CD14-positive monocyte (primary cell): Measurements from ENCODE around the gene JAK1. TPM values are rescaled to one million over a fixed set of nuclear protein-coding genes. Genes with fewer than 3 reads are reported as not detected.
A peak's percentile ranks its signal among the peaks of the same experiment; 100 is the strongest.

ENCODE experiments used
- DNase-seq, 3 donors: peaks; one replicate each; pipeline ENCODE4 v3.0.0-alpha.2; 2011 to 2022
- H2AFZ ChIP-seq: 2 replicates; pipeline ENCODE4 v1.6.0; 2012; ENCODE audit warnings: mild to moderate bottlenecking, low read depth, low read length, inconsistent platforms; ENCODE audit not compliant: insufficient read depth, poor library complexity, severe bottlenecking
- H3K27ac ChIP-seq, 2 donors: 1 replicate in 1 of 2; 2 replicates in 1 of 2; pipeline ENCODE4 v1.5.1; 2012 to 2013; ENCODE audit warnings: low read length in 2 of 2, control low read depth in 1 of 2, inconsistent platforms in 1 of 2, low read depth in 1 of 2, mild to moderate bottlenecking in 1 of 2
- H3K27me3 ChIP-seq, 2 donors: one replicate each; pipeline versions ENCODE4 v1.6.0 to v1.6.1; 2011 to 2013; ENCODE audit warnings: low read length in 2 of 2; ENCODE audit not compliant: control insufficient read depth in 2 of 2, insufficient read depth in 2 of 2
- H3K36me3 ChIP-seq, 2 donors: replicated peaks in 1 of 2; 1 replicate in 1 of 2; 2 replicates in 1 of 2; pipeline versions ENCODE4 v1.5.1 to v1.6.1; 2012 to 2013; ENCODE audit warnings: low read length in 2 of 2, control low read depth in 1 of 2, inconsistent platforms in 1 of 2, mild to moderate bottlenecking in 1 of 2; ENCODE audit not compliant: insufficient read depth in 2 of 2, control insufficient read depth in 1 of 2
- H3K4me1 ChIP-seq, 2 donors: 1 replicate in 1 of 2; 2 replicates in 1 of 2; pipeline versions ENCODE4 v1.5.1 to v1.6.1; 2012 to 2013; ENCODE audit warnings: low read length in 2 of 2, control low read depth in 1 of 2, inconsistent platforms in 1 of 2, mild to moderate bottlenecking in 1 of 2, moderate library complexity in 1 of 2; ENCODE audit not compliant: insufficient read depth in 2 of 2, control insufficient read depth in 1 of 2
- H3K4me2 ChIP-seq: replicated peaks from 2 replicates; pipeline ENCODE3; 2012; ENCODE audit warnings: low read length, moderate library complexity, mild to moderate bottlenecking; ENCODE audit not compliant: poor library complexity, severe bottlenecking; ENCODE audit errors: extremely low read depth
- H3K4me3 ChIP-seq, 3 experiments: fragments of 200-600 bp in 1 of 3; sonication (generic) in 1 of 3; replicated peaks in 1 of 3; 1 replicate in 2 of 3; 2 replicates in 1 of 3; pipeline ENCODE4 v1.5.1; 2011 to 2013; ENCODE audit warnings: low read length in 3 of 3, mild to moderate bottlenecking in 3 of 3, control low read depth in 2 of 3, low read depth in 2 of 3, inconsistent platforms in 1 of 3, moderate library complexity in 1 of 3
- H3K79me2 ChIP-seq: 2 replicates; pipeline ENCODE4 v1.6.0; 2012; ENCODE audit warnings: mild to moderate bottlenecking, control low read depth, inconsistent platforms, low read length, moderate library complexity; ENCODE audit not compliant: insufficient read depth
- H3K9ac ChIP-seq: 2 replicates; pipeline ENCODE4 v1.6.0; 2017; ENCODE audit warnings: low read length, mild to moderate bottlenecking; ENCODE audit not compliant: insufficient read depth, poor library complexity, severe bottlenecking
- H3K9me3 ChIP-seq, 2 donors: replicated peaks in 1 of 2; 1 replicate in 1 of 2; 2 replicates in 1 of 2; pipeline versions ENCODE4 v1.5.1 to v1.6.1; 2012 to 2013; ENCODE audit warnings: low read length in 2 of 2, control low read depth in 1 of 2; ENCODE audit not compliant: control insufficient read depth in 1 of 2, insufficient read depth in 1 of 2
- H4K20me1 ChIP-seq: 2 replicates; pipeline ENCODE4 v1.6.0; 2012; ENCODE audit warnings: mild to moderate bottlenecking, low read length, control low read depth, moderate library complexity; ENCODE audit not compliant: insufficient read depth
- H3K27ac Mint-ChIP-seq, 7 donors: one replicate each; pipeline ENCODE4 v1.8.0; 2020; ENCODE audit warnings: mild to moderate bottlenecking in 7 of 7, mixed read lengths in 7 of 7, moderate library complexity in 6 of 7, inconsistent platforms in 2 of 7
- H3K27me3 Mint-ChIP-seq, 3 donors: one replicate each; pipeline ENCODE4 v1.8.0; 2021 to 2022; ENCODE audit warnings: low read depth in 3 of 3, mild to moderate bottlenecking in 3 of 3, mixed read lengths in 3 of 3, moderate library complexity in 3 of 3, inconsistent platforms in 1 of 3
- H3K36me3 Mint-ChIP-seq, 2 donors: one replicate each; pipeline ENCODE4 v1.8.0; 2020; ENCODE audit warnings: mixed read lengths in 2 of 2, inconsistent platforms in 1 of 2, mild to moderate bottlenecking in 1 of 2
- H3K4me1 Mint-ChIP-seq: one replicate; pipeline ENCODE4 v1.8.0; 2020; ENCODE audit warnings: mild to moderate bottlenecking, mixed read lengths
- H3K4me3 Mint-ChIP-seq, 2 donors: one replicate each; pipeline ENCODE4 v1.8.0; 2020; ENCODE audit warnings: mild to moderate bottlenecking in 2 of 2, mixed read lengths in 2 of 2, moderate library complexity in 1 of 2
- H3K9me3 Mint-ChIP-seq, 7 donors: one replicate each; pipeline ENCODE4 v1.8.0; 2020 to 2022; ENCODE audit warnings: mixed read lengths in 7 of 7, mild to moderate bottlenecking in 6 of 7, moderate library complexity in 6 of 7, inconsistent platforms in 2 of 7
- CTCF ChIP-seq: fragments of 200-600 bp; IDR thresholded peaks from one replicate; pipeline ENCODE4 v1.8.0; 2022; ENCODE audit warnings: antibody characterized with exemption, mild to moderate bottlenecking
- WGBS: methylation state at CpG from one replicate; pipeline ENCODE4 v1.1.5; 2013; ENCODE audit warnings: missing lambda C conversion rate; ENCODE audit not compliant: insufficient coverage; 5-methylcytosine and 5-hydroxymethylcytosine counted together
- intact Hi-C, 2 donors: fragments of 100-400 bp; cut with micrococcal nuclease; formaldehyde crosslinking; loops; one replicate each; pipeline versions ENCODE4 v1.15.0 to v1.15.1; 2023
- polyA plus RNA-seq, 3 donors: library from polyadenylated mRNA; depleted of rRNA in 1 of 3; unstranded in 2 of 3; stranded (reverse) in 1 of 3; fragments of 300-500 nt in 2 of 3; fragments of >200 nt in 1 of 3; fragmentation: Illumina TruSeq in 2 of 3; gene quantifications; 1 replicate in 2 of 3; 2 replicates in 1 of 3; pipeline ENCODE4 v1.2.3, GENCODE V29; 2012 to 2021

JAK1 gene
- polyA plus RNA-seq, 3 donors = 43.1 to 76.2 (median 72.6) TPM

GRCh38 chr1:64848136-64848535 is 118.2 kb downstream of the JAK1 start:
- 100% methylated on average over 3 of the region's 3 CpGs for WGBS
- H3K27ac Mint-ChIP-seq = no peak overlapping the region

GRCh38 chr1:64847666-64848065 is 118.7 kb downstream of the JAK1 start:
- intact Hi-C loops = no loop called here
- Histone ChIP-seq H3K27ac (no peak overlapping the region), H3K27me3 (no peaks in the 10 kb centered on the region), H3K9me3 (no peaks in the 10 kb centered on the region), H3K36me3 (peaks cover 75 to 96% of the 10 kb centered on the region in 2 donors), H3K4me2 (no peak overlapping the region), H4K20me1 (no peaks in the 10 kb centered on the region), H2AFZ (no peak overlapping the region), H3K4me1 (peaks cover 2% of the 10 kb centered on the region in 2 donors), H3K4me3 (no peak overlapping the region), H3K9ac (no peak overlapping the region), H3K79me2 (no peaks in the 10 kb centered on the region)
- WGBS = 92% methylated on average over 3 of the region's 4 CpGs
- peaks cover 89 to 94% of the 10 kb centered on the region in 2 donors for H3K36me3 Mint-ChIP-seq
- no peak for TF ChIP-seq CTCF
- H3K9me3 Mint-ChIP-seq = no peaks in the 10 kb centered on the region
- H3K4me3 Mint-ChIP-seq = no peak overlapping the region
- DNase-seq = no peak
- peak overlapping the region in 2 of 7 donors; percentile 22 to 26 for H3K27ac Mint-ChIP-seq
- peaks cover 0 to 3% (median 1%) of the 10 kb centered on the region in 3 donors for H3K27me3 Mint-ChIP-seq
- peaks cover 12% of the 10 kb centered on the region for H3K4me1 Mint-ChIP-seq

More at GRCh38 chr1:64848136-64848535, 118.2 kb downstream of the JAK1 start:
- Mint-ChIP-seq H3K4me1 (peaks cover 7% of the 10 kb centered on the region), H3K36me3 (peaks cover 89 to 94% of the 10 kb centered on the region in 2 donors), H3K9me3 (no peaks in the 10 kb centered on the region), H3K4me3 (no peak overlapping the region), H3K27me3 (peaks cover 0 to 3% (median 0%) of the 10 kb centered on the region in 3 donors)
- TF ChIP-seq CTCF = no peak
- no peaks in the 10 kb centered on the region for H3K4me1 ChIP-seq
- no peaks in the 10 kb centered on the region for H3K79me2 ChIP-seq
- no peaks in the 10 kb centered on the region for H3K9me3 ChIP-seq
- H4K20me1 ChIP-seq = no peaks in the 10 kb centered on the region
- no peak overlapping the region for H3K9ac ChIP-seq
- no peak overlapping the region for H3K4me3 ChIP-seq
- no peak overlapping the region for H3K4me2 ChIP-seq
- peaks cover 79 to 96% of the 10 kb centered on the region in 2 donors for H3K36me3 ChIP-seq
- intact Hi-C loops = no loop called here
- no peak overlapping the region for H2AFZ ChIP-seq
- DNase-seq = no peak
- peak overlapping the region in 1 of 2 donors; percentile 36 for H3K27ac ChIP-seq
- no peaks in the 10 kb centered on the region for H3K27me3 ChIP-seq
